HG03060 (cell line): ENCODE data around the gene ERC2.

ENCODE experiments used
- ATAC-seq: cut with Tn5 transposase; IDR thresholded peaks from one replicate; pipeline ENCODE4 v1.9.1; 2021; ENCODE audit warnings: low read depth, moderate number of reproducible peaks; ENCODE audit not compliant: unreplicated experiment

Gene ERC2

GRCh38 chr3:56321383-56321782, 146.9 kb downstream of the ERC2 start:
- ATAC-seq: no peak

- ATAC-seq: no peak
Observed at GRCh38 chr3:56320883-56321282, 147.4 kb downstream of the ERC2 start.

GRCh38 chr3:56318891-56319290, 149.4 kb downstream of the ERC2 start:
- no peak for ATAC-seq

GRCh38 chr3:56316944-56317343, 151.3 kb downstream of the ERC2 start:
- no peak for ATAC-seq

GRCh38 chr3:56314842-56315241, 153.4 kb downstream of the ERC2 start:
- ATAC-seq: no peak

- ATAC-seq: no peak
Observed at GRCh38 chr3:56309465-56309864, 158.8 kb downstream of the ERC2 start.

- no peak for ATAC-seq
Observed at GRCh38 chr3:56308471-56308870, 159.8 kb downstream of the ERC2 start.

- no peak for ATAC-seq
Observed at GRCh38 chr3:56304069-56304468, 164.2 kb downstream of the ERC2 start.

GRCh38 chr3:56303487-56303886, 164.8 kb downstream of the ERC2 start:
- ATAC-seq: peak; percentile 70

- no peak for ATAC-seq
Observed at GRCh38 chr3:56302417-56302816, 165.8 kb downstream of the ERC2 start.

- no peak for ATAC-seq
Observed at GRCh38 chr3:56297281-56297840, 170.9 kb downstream of the ERC2 start.

GRCh38 chr3:56296361-56296760, 171.9 kb downstream of the ERC2 start:
- ATAC-seq: no peak

GRCh38 chr3:56295161-56295560, 173.1 kb downstream of the ERC2 start:
- no peak for ATAC-seq

GRCh38 chr3:56294286-56294685, 174.0 kb downstream of the ERC2 start:
- no peak for ATAC-seq

GRCh38 chr3:56291953-56292352, 176.3 kb downstream of the ERC2 start:
- peak; percentile 83 for ATAC-seq

GRCh38 chr3:56291244-56291680, 177.0 kb downstream of the ERC2 start:
- ATAC-seq: no peak

- ATAC-seq: no peak
Observed at GRCh38 chr3:56290374-56290773, 177.9 kb downstream of the ERC2 start.

- ATAC-seq: no peak
Observed at GRCh38 chr3:56288258-56288657, 180.0 kb downstream of the ERC2 start.

GRCh38 chr3:56282341-56282740, 185.9 kb downstream of the ERC2 start:
- ATAC-seq: no peak

GRCh38 chr3:56277236-56277635, 191.0 kb downstream of the ERC2 start:
- no peak for ATAC-seq

- ATAC-seq: no peak
Observed at GRCh38 chr3:56275120-56275519, 193.1 kb downstream of the ERC2 start.

GRCh38 chr3:56269755-56270535, 198.3 kb downstream of the ERC2 start:
- no peak for ATAC-seq
